ENCODE measurements around the gene MT1G. TPM values are rescaled to one million over a fixed set of nuclear protein-coding genes. Genes with fewer than 3 reads are reported as not detected.
"Not testable (repeated sequence)": the region's sequence is repeated elsewhere in the genome, so short reads cannot be mapped to it uniquely, and the experiment has no call there.

Gene MT1G
- 10 to 100 TPM in 1 of 2 donors, 1 to 10 TPM in 1; 2.1 to 11.5 TPM for total RNA-seq
- 14.7 TPM for polyA plus RNA-seq (ENCODE audit: insufficient read depth, low read depth, low replicate concordance)
- long read RNA-seq, donor 1, transcript MT1G-201 (3 exons, 405 nt) = major isoform, 6 of 35 reads
- long read RNA-seq, donor 1, partial matches to known transcripts = 29 of 35 reads
- long read RNA-seq, donor 1, other reads (novel, unspliced or antisense) = 0 of 35 reads
- long read RNA-seq, donor 2, transcript MT1G-201 (3 exons, 405 nt) = major isoform, 5 of 33 reads
- long read RNA-seq, donor 2, partial matches to known transcripts = 25 of 33 reads
- long read RNA-seq, donor 2, other reads (novel, unspliced or antisense) = 0 of 33 reads

- H3K4me3 ChIP-seq = no peak within 1 kb of the TSS
- no peaks in the 10 kb centered on the region for H3K36me3 ChIP-seq (ENCODE audit: low read depth, missing control alignments)
- TF ChIP-seq POLR2A (IDR thresholded peaks at IDR 0.05) = no peak
- TF ChIP-seq CTCF (IDR thresholded peaks at IDR 0.05) = no peak
- peaks cover 6% of the 10 kb centered on the region for H3K4me1 ChIP-seq
- DNase-seq = no peak
- no peaks in the 10 kb centered on the region for H3K27me3 ChIP-seq
- intact Hi-C loops (cut with DNase I; ENCODE audit: low total_unique reads) = no loop called here
- H3K9me3 ChIP-seq = no peaks in the 10 kb centered on the region
- WGBS, 2 donors = 23 to 35% methylated on average over 19 to 46 of the region's 46 CpGs
- H3K27ac ChIP-seq = no peak within 1 kb of the TSS
Measured at GRCh38 chr16:56667581-56668571, at the start of gene MT1G. Gene MT1G, minus strand, starts transcription at chr16:56668065. Its CDS starts 72 bp downstream, at chr16:56667993.

- intact Hi-C loops (cut with DNase I; ENCODE audit: low total_unique reads); H3K27me3 ChIP-seq; DNase-seq; H3K27ac ChIP-seq; H3K36me3 ChIP-seq (ENCODE audit: low read depth, missing control alignments); H3K9me3 ChIP-seq; H3K4me3 ChIP-seq; H3K4me1 ChIP-seq: not testable (repeated sequence)
- WGBS, 2 donors = 91 to 93% methylated on average over 2 of the region's 2 CpGs
Measured at GRCh38 chr16:56717532-56717931, 49.7 kb upstream of the MT1G start.

GRCh38 chr16:56716761-56717160 lies 48.9 kb upstream of the MT1G start:
- Histone ChIP-seq H3K27me3 (no peaks in the 10 kb centered on the region), H3K36me3 (ENCODE audit: low read depth, missing control alignments) (no peaks in the 10 kb centered on the region), H3K4me3 (no peak overlapping the region), H3K27ac (no peak overlapping the region), H3K4me1 (no peaks in the 10 kb centered on the region), H3K9me3 (no peaks in the 10 kb centered on the region)
- DNase-seq = no peak
- intact Hi-C loops (cut with DNase I; ENCODE audit: low total_unique reads) = no loop called here
- TF ChIP-seq CTCF (IDR thresholded peaks at IDR 0.05) = no peak
- TF ChIP-seq POLR2A (IDR thresholded peaks at IDR 0.05) = no peak
- 86 to 89% methylated on average over 3 of the region's 3 CpGs for WGBS, 2 donors

- whole genome bisulfite sequencing, 2 donors = 68 to 81% methylated on average over 4 of the region's 4 CpGs
Measured at GRCh38 chr16:56715126-56715525, 47.3 kb upstream of the MT1G start.

More at GRCh38 chr16:56715126-56715525, 47.3 kb upstream of the MT1G start:
- intact Hi-C loops (cut with DNase I; ENCODE audit: low total_unique reads) = no loop called here
- DNase-seq = no peak
- no peaks in the 10 kb centered on the region for H3K4me1 ChIP-seq
- no peak overlapping the region for H3K4me3 ChIP-seq
- no peaks in the 10 kb centered on the region for H3K27me3 ChIP-seq
- no peaks in the 10 kb centered on the region for H3K36me3 ChIP-seq (ENCODE audit: low read depth, missing control alignments)
- H3K9me3 ChIP-seq = no peaks in the 10 kb centered on the region
- H3K27ac ChIP-seq = no peak overlapping the region
- TF ChIP-seq CTCF (IDR thresholded peaks at IDR 0.05) (no peak), POLR2A (IDR thresholded peaks at IDR 0.05) (no peak)

Measured in testis (tissue), 5 donors.